Measurements from ENCODE around the gene CANX.
"Not testable (repeated sequence)": the region's sequence is repeated elsewhere in the genome, so short reads cannot be mapped to it uniquely, and the experiment has no call there.

CANX gene

GRCh38 chr5:179698935-179699615, at the start of gene CANX:
Gene CANX, plus strand, starts transcription at chr5:179698967. Its CDS starts 6,715 bp downstream, at chr5:179705682.
- no peak for DNase-seq (ENCODE audit: low spot score in 2 of 2)
- H3K4me1 Mint-ChIP-seq = peaks cover 45% of the 10 kb centered on the region
- ATAC-seq = no peak

GRCh38 chr5:179649166-179649703, 49.5 kb upstream of the CANX start:
- DNase-seq (ENCODE audit: low spot score in 2 of 2); H3K36me3 Mint-ChIP-seq; H3K27ac Mint-ChIP-seq; H3K4me1 Mint-ChIP-seq; H3K9me3 Mint-ChIP-seq; ATAC-seq; H3K4me3 Mint-ChIP-seq: not testable (repeated sequence)

More at GRCh38 chr5:179698935-179699615, at the start of gene CANX:
- Mint-ChIP-seq H3K36me3 (peaks cover 63% of the 10 kb centered on the region), H3K27ac (peak within 1 kb of the TSS; percentile 99), H3K9me3 (no peaks in the 10 kb centered on the region), H3K4me3 (peak within 1 kb of the TSS; percentile 94)

- H3K4me1 Mint-ChIP-seq; ATAC-seq; DNase-seq (ENCODE audit: low spot score in 2 of 2); H3K36me3 Mint-ChIP-seq; H3K27ac Mint-ChIP-seq; H3K4me3 Mint-ChIP-seq; H3K9me3 Mint-ChIP-seq: not testable (repeated sequence)
These were observed 48.5 kb upstream of the CANX start for GRCh38 chr5:179650245-179650644.

- H3K4me1 Mint-ChIP-seq; H3K9me3 Mint-ChIP-seq; H3K27ac Mint-ChIP-seq; ATAC-seq; DNase-seq (ENCODE audit: low spot score in 2 of 2); H3K36me3 Mint-ChIP-seq; H3K4me3 Mint-ChIP-seq: not testable (repeated sequence)
These were observed 45.6 kb upstream of the CANX start for GRCh38 chr5:179653135-179653534.

GRCh38 chr5:179657302-179658178, 41.2 kb upstream of the CANX start:
- DNase-seq (ENCODE audit: low spot score in 2 of 2) (peak in 1 of 2 donors; percentile 70), ATAC-seq (peak; percentile 97)
- H3K4me3 Mint-ChIP-seq, H3K36me3 Mint-ChIP-seq, H3K4me1 Mint-ChIP-seq, H3K27ac Mint-ChIP-seq, H3K9me3 Mint-ChIP-seq: not testable (repeated sequence)

- H3K36me3 Mint-ChIP-seq, H3K9me3 Mint-ChIP-seq, H3K27ac Mint-ChIP-seq, H3K4me1 Mint-ChIP-seq: not testable (repeated sequence)
- ATAC-seq = peak; percentile 82
- peak in 1 of 2 donors; percentile 52 for DNase-seq (ENCODE audit: low spot score in 2 of 2)
- peak overlapping the region; percentile 66 for H3K4me3 Mint-ChIP-seq
These were observed 40.4 kb upstream of the CANX start for GRCh38 chr5:179658179-179658856.

- not testable (repeated sequence) for H3K4me1 Mint-ChIP-seq; H3K4me3 Mint-ChIP-seq; H3K27ac Mint-ChIP-seq; H3K36me3 Mint-ChIP-seq; DNase-seq (ENCODE audit: low spot score in 2 of 2); H3K9me3 Mint-ChIP-seq; ATAC-seq
These were observed 37.1 kb upstream of the CANX start for GRCh38 chr5:179661647-179662046.

- no peaks in the 10 kb centered on the region for H3K36me3 Mint-ChIP-seq
- ATAC-seq (peak; percentile 86), DNase-seq (ENCODE audit: low spot score in 2 of 2) (peak; percentile 26 to 60)
- H3K9me3 Mint-ChIP-seq = no peaks in the 10 kb centered on the region
- H3K4me3 Mint-ChIP-seq = no peak overlapping the region
- no peak overlapping the region for H3K27ac Mint-ChIP-seq
- peaks cover 6% of the 10 kb centered on the region for H3K4me1 Mint-ChIP-seq
These were observed 30.4 kb upstream of the CANX start for GRCh38 chr5:179668391-179668790.

GRCh38 chr5:179678223-179679013, 20.3 kb upstream of the CANX start:
- ATAC-seq (peak; percentile 93), DNase-seq (ENCODE audit: low spot score in 2 of 2) (peak; percentile 84 to 96)
- Mint-ChIP-seq H3K4me1 (peaks cover 32% of the 10 kb centered on the region), H3K9me3 (no peaks in the 10 kb centered on the region), H3K36me3 (peaks cover 58% of the 10 kb centered on the region), H3K27ac (peak overlapping the region; percentile 93), H3K4me3 (peak overlapping the region; percentile 91)

GRCh38 chr5:179679014-179679674, 19.6 kb upstream of the CANX start:
- H3K4me3 Mint-ChIP-seq = peak overlapping the region; percentile 91
- peak overlapping the region; percentile 93 for H3K27ac Mint-ChIP-seq
- peaks cover 32% of the 10 kb centered on the region for H3K4me1 Mint-ChIP-seq
- peak; percentile 77 for ATAC-seq
- peak; percentile 67 to 87 for DNase-seq (ENCODE audit: low spot score in 2 of 2)
- H3K9me3 Mint-ChIP-seq = no peaks in the 10 kb centered on the region
- peaks cover 58% of the 10 kb centered on the region for H3K36me3 Mint-ChIP-seq

GRCh38 chr5:179680014-179680779, 18.6 kb upstream of the CANX start:
- no peak for ATAC-seq
- Mint-ChIP-seq H3K4me1 (peaks cover 32% of the 10 kb centered on the region), H3K9me3 (no peaks in the 10 kb centered on the region), H3K36me3 (peaks cover 52% of the 10 kb centered on the region), H3K27ac (peak overlapping the region; percentile 93), H3K4me3 (peak overlapping the region; percentile 91)
- no peak for DNase-seq (ENCODE audit: low spot score in 2 of 2)

GRCh38 chr5:179680780-179681401, 17.9 kb upstream of the CANX start, which contains the start of gene CBY3:
Gene CBY3, minus strand, starts transcription at chr5:179681034. Its CDS starts 116 bp downstream, at chr5:179680918.
- Mint-ChIP-seq H3K36me3 (peaks cover 46% of the 10 kb centered on the region), H3K9me3 (no peaks in the 10 kb centered on the region), H3K27ac (peak within 1 kb of the TSS; percentile 93), H3K4me3 (peak within 1 kb of the TSS; percentile 91), H3K4me1 (peaks cover 32% of the 10 kb centered on the region)
- ATAC-seq (no peak), DNase-seq (ENCODE audit: low spot score in 2 of 2) (no peak)

GRCh38 chr5:179689212-179689611, 9.6 kb upstream of the CANX start:
- not testable (repeated sequence) for H3K4me1 Mint-ChIP-seq; H3K9me3 Mint-ChIP-seq; H3K36me3 Mint-ChIP-seq; ATAC-seq; DNase-seq (ENCODE audit: low spot score in 2 of 2); H3K27ac Mint-ChIP-seq; H3K4me3 Mint-ChIP-seq

All from stimulated activated effector memory CD8-positive, alpha-beta T cell treated with anti-CD3 and anti-CD28 coated beads, Interleukin-12 subunit alpha, Interleukin-12 subunit beta, amount 100 ng/mL, for 72 hours (primary cell).